ENCODE data around the gene LYPLA2.

LYPLA2 gene

GRCh38 chr1:23838401-23838866, 47.5 kb downstream of the LYPLA2 start:
- DNase-seq (ENCODE audit: low read depth) = peak; percentile 80
- peak overlapping the region; percentile 54 for H3K4me3 ChIP-seq (ENCODE audit: low read depth, low read length)
- TF ChIP-seq, protein P1, sequence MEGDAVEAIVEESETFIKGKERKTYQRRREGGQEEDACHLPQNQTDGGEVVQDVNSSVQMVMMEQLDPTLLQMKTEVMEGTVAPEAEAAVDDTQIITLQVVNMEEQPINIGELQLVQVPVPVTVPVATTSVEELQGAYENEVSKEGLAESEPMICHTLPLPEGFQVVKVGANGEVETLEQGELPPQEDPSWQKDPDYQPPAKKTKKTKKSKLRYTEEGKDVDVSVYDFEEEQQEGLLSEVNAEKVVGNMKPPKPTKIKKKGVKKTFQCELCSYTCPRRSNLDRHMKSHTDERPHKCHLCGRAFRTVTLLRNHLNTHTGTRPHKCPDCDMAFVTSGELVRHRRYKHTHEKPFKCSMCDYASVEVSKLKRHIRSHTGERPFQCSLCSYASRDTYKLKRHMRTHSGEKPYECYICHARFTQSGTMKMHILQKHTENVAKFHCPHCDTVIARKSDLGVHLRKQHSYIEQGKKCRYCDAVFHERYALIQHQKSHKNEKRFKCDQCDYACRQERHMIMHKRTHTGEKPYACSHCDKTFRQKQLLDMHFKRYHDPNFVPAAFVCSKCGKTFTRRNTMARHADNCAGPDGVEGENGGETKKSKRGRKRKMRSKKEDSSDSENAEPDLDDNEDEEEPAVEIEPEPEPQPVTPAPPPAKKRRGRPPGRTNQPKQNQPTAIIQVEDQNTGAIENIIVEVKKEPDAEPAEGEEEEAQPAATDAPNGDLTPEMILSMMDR (IDR thresholded peaks at IDR 0.05; ENCODE audit: insufficient read depth, low read depth, low read length, missing control alignments) = no peak

DNA sequence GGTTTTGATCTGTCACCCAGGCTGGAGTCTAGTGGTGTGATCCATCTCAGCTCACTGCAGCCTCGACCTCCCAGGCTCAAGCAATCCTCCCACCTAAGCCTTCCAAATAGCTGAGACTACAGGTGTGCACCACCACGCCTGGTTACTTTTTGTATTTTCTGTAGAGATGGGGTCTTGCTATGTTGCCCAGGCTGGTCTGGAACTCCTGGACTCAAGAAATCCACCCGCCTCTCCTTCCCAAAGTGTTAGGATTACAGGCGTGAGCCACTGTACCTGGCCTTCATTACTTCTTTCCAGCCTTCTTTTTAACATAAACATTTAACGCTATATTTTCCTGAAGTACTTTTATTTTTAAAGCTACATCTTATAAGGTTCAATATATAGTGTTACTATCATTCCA, 52.7 kb downstream of the LYPLA2 start:
- H3K4me3 ChIP-seq (ENCODE audit: low read depth, low read length) = no peak overlapping the region
- TF ChIP-seq, protein P1 (IDR thresholded peaks at IDR 0.05; ENCODE audit: insufficient read depth, low read depth, low read length, missing control alignments) = no peak
- DNase-seq (ENCODE audit: low read depth) = no peak

All from GM12865 (cell line).